ENCODE results near the gene RNF183. TPM values are rescaled to one million over a fixed set of nuclear protein-coding genes. Genes with fewer than 3 reads are reported as not detected.

RNF183 gene
- polyA plus RNA-seq, 1 donor from 2014 or later = not detected

GRCh38 chr9:113257863-113258262 lies 45.3 kb downstream of the RNF183 start:
- H3K4me3 ChIP-seq (ENCODE audit: low read length) = no peak overlapping the region
- peaks cover 8% of the 10 kb centered on the region for H3K36me3 ChIP-seq (ENCODE audit: insufficient read depth, low read length)
- no peak overlapping the region for H2AFZ ChIP-seq (ENCODE audit: low read depth, low read length)
- H4K20me1 ChIP-seq (ENCODE audit: insufficient read depth) = no peaks in the 10 kb centered on the region
- H3K9me2 ChIP-seq (ENCODE audit: insufficient read depth, low read length) = no peaks in the 10 kb centered on the region
- no peaks in the 10 kb centered on the region for H3K79me2 ChIP-seq (replicated peaks; ENCODE audit: insufficient read depth, low read length)
- H3F3A ChIP-seq (ENCODE audit: insufficient read depth, low read length, poor library complexity, severe bottlenecking) = no peaks in the 10 kb centered on the region
- H3K27ac ChIP-seq (ENCODE audit: low read length) = no peak overlapping the region
- TF ChIP-seq MXI1 (conservative IDR thresholded peaks at IDR 0.05; ENCODE audit: poor library complexity, severe bottlenecking) = no peak
- TF ChIP-seq RAD21 (conservative IDR thresholded peaks at IDR 0.05) = no peak
- no peak for TF ChIP-seq REST (IDR thresholded peaks at IDR 0.05; ENCODE audit: borderline replicate concordance)
- no peak for TF ChIP-seq EP300 (conservative IDR thresholded peaks at IDR 0.05; ENCODE audit: poor library complexity, severe bottlenecking)
- TF ChIP-seq SMC3 (conservative IDR thresholded peaks at IDR 0.05; ENCODE audit: poor library complexity) = no peak
- TF ChIP-seq POLR2AphosphoS5 (IDR thresholded peaks at IDR 0.05) = no peak
- TF ChIP-seq, protein P1, sequence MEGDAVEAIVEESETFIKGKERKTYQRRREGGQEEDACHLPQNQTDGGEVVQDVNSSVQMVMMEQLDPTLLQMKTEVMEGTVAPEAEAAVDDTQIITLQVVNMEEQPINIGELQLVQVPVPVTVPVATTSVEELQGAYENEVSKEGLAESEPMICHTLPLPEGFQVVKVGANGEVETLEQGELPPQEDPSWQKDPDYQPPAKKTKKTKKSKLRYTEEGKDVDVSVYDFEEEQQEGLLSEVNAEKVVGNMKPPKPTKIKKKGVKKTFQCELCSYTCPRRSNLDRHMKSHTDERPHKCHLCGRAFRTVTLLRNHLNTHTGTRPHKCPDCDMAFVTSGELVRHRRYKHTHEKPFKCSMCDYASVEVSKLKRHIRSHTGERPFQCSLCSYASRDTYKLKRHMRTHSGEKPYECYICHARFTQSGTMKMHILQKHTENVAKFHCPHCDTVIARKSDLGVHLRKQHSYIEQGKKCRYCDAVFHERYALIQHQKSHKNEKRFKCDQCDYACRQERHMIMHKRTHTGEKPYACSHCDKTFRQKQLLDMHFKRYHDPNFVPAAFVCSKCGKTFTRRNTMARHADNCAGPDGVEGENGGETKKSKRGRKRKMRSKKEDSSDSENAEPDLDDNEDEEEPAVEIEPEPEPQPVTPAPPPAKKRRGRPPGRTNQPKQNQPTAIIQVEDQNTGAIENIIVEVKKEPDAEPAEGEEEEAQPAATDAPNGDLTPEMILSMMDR (IDR thresholded peaks at IDR 0.05; ENCODE audit: poor library complexity, severe bottlenecking) = no peak
- no peak for TF ChIP-seq TAF1 (IDR thresholded peaks at IDR 0.05; ENCODE audit: low read depth)
- no peak for TF ChIP-seq EZH2 (IDR thresholded peaks at IDR 0.05; ENCODE audit: borderline replicate concordance, insufficient read depth, low read length, poor library complexity, severe bottlenecking)
- H3K27me3 ChIP-seq (ENCODE audit: insufficient read depth, low read depth, low read length) = no peaks in the 10 kb centered on the region
- no peaks in the 10 kb centered on the region for H3K9me3 ChIP-seq (ENCODE audit: low read length)
- H3K4me2 ChIP-seq (ENCODE audit: low read length) = no peak overlapping the region
- no peak overlapping the region for H3K9ac ChIP-seq (ENCODE audit: low read length)

- Histone ChIP-seq H3K4me3 (ENCODE audit: low read length) (no peak overlapping the region), H3K9me2 (ENCODE audit: insufficient read depth, low read length) (no peaks in the 10 kb centered on the region), H3K27ac (ENCODE audit: low read length) (no peak overlapping the region), H3K9ac (ENCODE audit: low read length) (no peak overlapping the region), H3K36me3 (ENCODE audit: insufficient read depth, low read length) (peaks cover 8% of the 10 kb centered on the region), H3K9me3 (ENCODE audit: low read length) (no peaks in the 10 kb centered on the region), H3K79me2 (replicated peaks; ENCODE audit: insufficient read depth, low read length) (no peaks in the 10 kb centered on the region), H4K20me1 (ENCODE audit: insufficient read depth) (no peaks in the 10 kb centered on the region), H3F3A (ENCODE audit: insufficient read depth, low read length, poor library complexity, severe bottlenecking) (no peaks in the 10 kb centered on the region), H3K27me3 (ENCODE audit: insufficient read depth, low read depth, low read length) (no peaks in the 10 kb centered on the region), H3K4me2 (ENCODE audit: low read length) (no peak overlapping the region), H2AFZ (ENCODE audit: low read depth, low read length) (no peak overlapping the region)
- TF ChIP-seq, protein P1 (IDR thresholded peaks at IDR 0.05; ENCODE audit: poor library complexity, severe bottlenecking) = no peak
- no peak for TF ChIP-seq SMC3 (conservative IDR thresholded peaks at IDR 0.05; ENCODE audit: poor library complexity)
- no peak for TF ChIP-seq REST (IDR thresholded peaks at IDR 0.05; ENCODE audit: borderline replicate concordance)
- no peak for TF ChIP-seq EZH2 (IDR thresholded peaks at IDR 0.05; ENCODE audit: borderline replicate concordance, insufficient read depth, low read length, poor library complexity, severe bottlenecking)
- TF ChIP-seq MXI1 (conservative IDR thresholded peaks at IDR 0.05; ENCODE audit: poor library complexity, severe bottlenecking) = no peak
- no peak for TF ChIP-seq POLR2AphosphoS5 (IDR thresholded peaks at IDR 0.05)
- TF ChIP-seq EP300 (conservative IDR thresholded peaks at IDR 0.05; ENCODE audit: poor library complexity, severe bottlenecking) = no peak
- TF ChIP-seq TAF1 (IDR thresholded peaks at IDR 0.05; ENCODE audit: low read depth) = no peak
- TF ChIP-seq RAD21 (conservative IDR thresholded peaks at IDR 0.05) = no peak
Measured at GRCh38 chr9:113255438-113255837, 47.7 kb downstream of the RNF183 start.

Data from neural cell (in vitro differentiated cells).